GM19035 (cell line): ENCODE measurements around the gene IFRD2.

Experiments used
- ATAC-seq: cut with Tn5 transposase; IDR thresholded peaks from one replicate; pipeline ENCODE4 v1.9.1; 2021; ENCODE audit not compliant: unreplicated experiment

IFRD2 gene, protein sequence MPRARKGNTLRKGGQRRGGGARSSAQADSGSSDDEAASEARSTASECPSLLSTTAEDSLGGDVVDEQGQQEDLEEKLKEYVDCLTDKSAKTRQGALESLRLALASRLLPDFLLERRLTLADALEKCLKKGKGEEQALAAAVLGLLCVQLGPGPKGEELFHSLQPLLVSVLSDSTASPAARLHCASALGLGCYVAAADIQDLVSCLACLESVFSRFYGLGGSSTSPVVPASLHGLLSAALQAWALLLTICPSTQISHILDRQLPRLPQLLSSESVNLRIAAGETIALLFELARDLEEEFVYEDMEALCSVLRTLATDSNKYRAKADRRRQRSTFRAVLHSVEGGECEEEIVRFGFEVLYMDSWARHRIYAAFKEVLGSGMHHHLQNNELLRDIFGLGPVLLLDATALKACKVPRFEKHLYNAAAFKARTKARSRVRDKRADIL

DNA sequence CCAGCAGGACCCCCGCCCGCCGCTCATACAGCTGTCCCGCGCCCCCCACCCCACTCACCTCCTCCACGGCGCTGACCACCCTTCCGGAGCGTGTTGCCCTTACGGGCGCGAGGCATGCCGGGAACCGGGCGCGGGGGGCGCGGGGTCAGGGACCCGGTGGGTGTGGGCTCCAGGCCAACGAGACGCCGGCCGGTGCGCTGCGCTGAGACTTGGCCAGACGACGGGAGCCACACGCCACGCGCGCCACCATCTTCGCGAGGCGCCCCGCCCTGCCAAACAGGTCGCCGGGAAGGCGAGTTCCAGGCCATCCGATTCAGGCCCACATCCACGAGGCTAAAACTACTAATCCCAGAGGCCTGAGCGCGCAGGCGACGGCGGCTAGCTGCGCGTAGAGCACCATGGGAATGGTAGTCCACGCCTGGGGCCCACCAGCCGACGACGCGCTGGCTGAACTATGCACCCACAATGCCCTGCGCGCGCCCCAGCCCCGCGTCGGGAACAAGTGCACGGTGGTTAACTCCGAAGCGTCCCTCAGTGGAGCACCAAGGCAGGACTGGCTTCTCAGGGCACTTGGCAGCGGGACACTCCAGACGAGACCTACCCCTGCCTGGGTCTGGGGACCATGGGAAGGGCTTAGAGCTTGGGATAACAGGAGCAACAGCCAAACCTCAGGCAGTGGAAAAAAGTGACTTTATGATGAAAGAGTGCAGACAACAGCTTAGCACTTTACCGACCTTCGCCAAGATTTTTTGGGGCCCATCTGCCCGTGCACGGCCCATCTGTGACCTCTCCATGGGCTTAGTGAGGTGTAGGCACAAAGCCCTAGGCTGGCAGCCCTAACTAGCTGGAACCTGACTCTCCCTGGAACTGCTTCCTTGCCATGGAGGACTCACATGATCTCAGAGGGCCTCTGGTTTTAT is at the start of gene IFRD2:
IFRD2 (minus strand) TSS at position 271 of the 920 bp plus-strand sequence; CDS start at position 116, 155 bp downstream.
- ATAC-seq: peak; percentile 94

DNA sequence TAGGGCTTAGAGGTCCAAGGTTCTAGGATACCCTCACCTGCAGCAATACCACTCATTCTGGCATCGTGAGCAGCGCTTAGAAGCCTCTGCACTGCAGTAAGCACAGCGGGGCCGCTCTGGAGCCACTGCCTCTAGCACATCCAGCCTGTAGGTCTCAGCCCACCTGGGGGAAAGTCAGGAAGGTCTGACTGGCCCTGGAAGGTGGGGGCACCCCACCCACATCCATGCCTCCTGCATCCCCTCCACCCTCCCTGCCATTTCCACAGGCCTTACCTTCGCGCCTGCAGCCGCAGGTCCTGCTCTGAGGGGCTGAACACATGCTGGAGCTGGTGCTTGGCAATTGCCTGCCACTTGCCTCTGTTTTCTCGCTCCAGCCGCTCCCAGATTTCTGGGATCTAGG is 49.3 kb upstream of the IFRD2 start:
- ATAC-seq: no peak

DNA sequence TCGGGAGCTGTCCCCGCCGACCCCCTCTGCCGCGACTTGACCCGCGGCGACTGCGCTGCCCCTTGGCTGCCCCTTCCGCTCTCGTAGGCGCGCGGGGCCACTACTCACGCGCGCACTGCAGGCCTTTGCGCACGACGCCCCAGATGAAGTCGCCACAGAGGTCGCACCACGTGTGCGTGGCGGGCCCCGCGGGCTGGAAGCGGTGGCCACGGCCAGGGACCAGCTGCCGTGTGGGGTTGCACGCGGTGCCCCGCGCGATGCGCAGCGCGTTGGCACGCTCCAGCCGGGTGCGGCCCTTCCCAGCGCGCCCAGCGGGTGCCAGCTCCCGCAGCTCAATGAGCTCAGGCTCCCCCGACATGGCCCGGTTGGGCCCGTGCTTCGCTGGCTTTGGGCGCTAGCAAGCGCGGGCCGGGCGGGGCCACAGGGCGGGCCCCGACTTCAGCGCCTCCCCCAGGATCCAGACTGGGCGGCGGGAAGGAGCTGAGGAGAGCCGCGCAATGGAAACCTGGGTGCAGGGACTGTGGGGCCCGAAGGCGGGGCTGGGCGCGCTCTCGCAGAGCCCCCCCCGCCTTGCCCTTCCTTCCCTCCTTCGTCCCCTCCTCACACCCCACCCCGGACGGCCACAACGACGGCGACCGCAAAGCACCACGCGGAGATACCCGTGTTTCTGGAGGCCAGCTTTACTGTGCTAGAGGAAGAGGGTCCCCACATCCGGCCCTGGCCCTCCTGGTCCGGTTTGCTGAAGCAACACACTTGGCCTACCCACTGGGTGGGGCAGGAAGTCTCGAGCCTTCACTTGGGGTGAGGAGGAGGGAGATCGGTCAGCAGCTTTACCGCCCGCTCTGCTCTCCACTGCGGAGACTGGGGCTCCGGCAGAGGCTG is 48.5 kb upstream of the IFRD2 start, which contains the start of gene RASSF1:
RASSF1 (minus strand) TSS at position 389 of the 882 bp plus-strand sequence; CDS start at position 358, 31 bp downstream.
- no peak for ATAC-seq

DNA sequence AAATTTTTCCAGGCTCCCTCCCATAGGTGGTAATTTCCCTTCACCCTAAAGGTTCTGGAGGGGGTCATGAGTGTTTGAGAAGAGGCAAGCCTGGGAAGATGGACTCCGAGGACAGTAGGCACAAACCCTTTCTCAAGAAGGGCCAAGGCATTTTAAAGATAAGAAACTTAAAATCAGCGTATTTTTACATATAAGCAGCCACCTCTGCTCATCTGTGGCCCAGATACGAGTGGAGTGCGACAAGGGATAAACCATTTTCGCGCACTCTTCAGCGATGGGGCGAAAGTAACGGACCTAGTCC is 47.9 kb upstream of the IFRD2 start:
- no peak for ATAC-seq

DNA sequence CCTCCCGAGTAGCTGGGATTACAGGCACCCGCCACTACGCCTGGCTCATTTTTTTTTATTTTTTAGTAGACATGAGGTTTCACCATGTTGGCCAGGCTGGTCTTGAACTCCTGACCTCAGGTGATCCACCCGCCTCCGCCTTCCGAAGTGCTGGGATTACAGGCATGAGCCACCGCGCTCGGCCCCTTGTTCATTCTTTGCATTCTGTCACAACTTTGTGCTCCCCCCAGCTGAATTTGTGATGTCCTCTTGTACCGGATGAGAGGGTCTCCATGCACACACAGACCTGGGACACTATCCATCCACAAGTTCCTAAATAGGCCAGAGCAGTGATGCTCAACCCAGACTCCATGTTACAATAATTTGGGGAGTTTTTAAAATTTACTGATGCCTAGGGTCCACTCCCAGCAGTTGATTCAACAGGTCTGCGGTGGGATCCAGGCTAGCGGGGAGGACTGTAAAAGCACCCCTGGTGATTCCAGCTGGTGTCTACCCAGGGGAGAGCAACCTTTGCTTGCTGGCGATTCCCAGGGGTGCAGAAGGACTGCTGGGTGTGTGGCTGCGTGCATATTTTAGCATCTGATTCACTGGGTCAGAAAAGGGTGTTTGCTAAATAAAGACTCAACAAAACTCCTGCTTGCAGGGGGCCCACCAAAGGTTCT is 47.4 kb upstream of the IFRD2 start:
- ATAC-seq: no peak

DNA sequence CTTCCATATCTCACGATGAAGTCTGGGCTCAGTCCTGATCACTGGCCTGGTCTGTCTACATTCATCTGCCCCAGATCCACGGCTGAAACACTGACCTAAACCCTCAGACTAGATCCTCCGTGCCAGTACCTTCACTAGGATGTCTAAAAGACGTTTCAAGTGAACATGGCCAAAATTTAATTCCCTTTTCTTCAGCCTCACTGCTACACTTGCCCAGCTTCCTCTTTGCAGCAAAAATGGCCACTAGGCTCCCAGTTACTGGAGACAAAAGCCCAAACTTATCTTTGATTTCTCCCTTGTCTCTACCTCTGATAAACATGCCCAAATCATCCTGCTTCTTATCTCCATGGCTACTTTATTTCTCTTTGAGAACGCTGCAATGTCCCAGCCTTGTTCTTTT is 46.7 kb upstream of the IFRD2 start:
- no peak for ATAC-seq

DNA sequence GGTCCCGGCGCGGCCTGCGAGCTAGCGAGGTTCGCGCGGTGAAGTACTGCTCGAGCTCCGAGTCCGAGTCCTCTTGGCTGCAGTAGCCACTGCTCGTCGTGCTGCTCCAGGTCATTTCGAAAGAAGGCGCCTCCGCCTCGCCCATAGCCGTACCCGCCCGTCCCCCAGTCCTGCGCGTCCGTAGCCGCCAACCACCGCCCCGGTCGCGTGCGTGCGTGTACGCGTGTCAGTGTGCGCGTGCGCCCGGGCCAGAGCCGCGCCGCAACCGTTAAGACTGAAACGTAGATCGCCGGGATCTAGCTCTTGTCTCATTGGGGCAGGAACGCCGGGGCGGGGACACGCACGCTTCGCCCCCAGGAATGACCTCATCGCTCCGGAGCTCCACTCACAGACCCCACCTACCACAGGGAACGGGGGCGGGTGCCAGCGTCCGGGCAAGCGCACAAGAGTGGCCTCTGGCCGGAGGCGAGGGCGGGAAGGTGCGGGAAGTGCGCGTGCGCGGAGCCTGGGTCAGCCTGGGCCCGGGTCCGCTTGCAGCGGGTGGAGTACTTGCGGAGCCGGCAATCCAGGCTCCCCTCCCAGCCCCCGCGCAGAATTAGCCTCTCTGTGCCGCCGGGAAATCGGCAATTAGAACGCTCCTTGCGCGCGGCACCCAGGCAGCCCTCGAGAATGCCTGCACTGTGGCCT is 45.1 kb upstream of the IFRD2 start:
- peak; percentile 78 for ATAC-seq

DNA sequence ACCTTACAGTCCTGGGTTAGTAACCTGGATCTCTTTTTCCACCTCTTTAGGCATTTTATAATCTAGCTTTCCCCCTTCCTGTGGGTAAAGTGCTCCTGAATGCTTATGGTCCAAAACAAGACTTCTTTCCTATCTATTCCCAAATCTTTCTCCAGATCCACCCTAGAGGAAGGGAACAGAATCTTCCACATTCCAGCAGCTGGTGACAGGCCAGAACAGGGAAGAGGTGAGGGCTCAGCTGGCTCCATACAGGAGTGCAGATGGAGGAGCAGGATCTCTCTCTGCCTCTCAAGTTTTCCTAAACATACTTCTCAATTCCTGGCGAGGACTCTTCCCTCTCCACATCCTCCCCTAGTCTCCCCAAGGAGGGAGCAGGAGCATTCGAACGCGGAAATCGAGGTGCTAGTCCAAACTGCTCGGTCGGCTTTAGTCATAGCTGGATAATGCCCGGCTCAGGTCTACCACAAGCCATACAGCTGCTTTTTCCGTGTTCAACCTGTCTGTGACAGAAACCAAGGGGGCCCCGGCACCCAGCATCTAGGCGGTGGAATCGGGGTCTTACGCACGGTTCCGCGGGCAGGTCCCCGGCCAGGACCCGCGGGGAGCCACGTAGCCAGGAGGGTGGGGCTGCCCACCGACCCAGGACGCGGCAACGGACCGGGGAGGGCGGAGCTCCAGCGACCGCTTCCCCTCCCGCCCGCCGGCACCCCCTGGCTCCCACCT is 44.4 kb upstream of the IFRD2 start:
- peak; percentile 39 for ATAC-seq

DNA sequence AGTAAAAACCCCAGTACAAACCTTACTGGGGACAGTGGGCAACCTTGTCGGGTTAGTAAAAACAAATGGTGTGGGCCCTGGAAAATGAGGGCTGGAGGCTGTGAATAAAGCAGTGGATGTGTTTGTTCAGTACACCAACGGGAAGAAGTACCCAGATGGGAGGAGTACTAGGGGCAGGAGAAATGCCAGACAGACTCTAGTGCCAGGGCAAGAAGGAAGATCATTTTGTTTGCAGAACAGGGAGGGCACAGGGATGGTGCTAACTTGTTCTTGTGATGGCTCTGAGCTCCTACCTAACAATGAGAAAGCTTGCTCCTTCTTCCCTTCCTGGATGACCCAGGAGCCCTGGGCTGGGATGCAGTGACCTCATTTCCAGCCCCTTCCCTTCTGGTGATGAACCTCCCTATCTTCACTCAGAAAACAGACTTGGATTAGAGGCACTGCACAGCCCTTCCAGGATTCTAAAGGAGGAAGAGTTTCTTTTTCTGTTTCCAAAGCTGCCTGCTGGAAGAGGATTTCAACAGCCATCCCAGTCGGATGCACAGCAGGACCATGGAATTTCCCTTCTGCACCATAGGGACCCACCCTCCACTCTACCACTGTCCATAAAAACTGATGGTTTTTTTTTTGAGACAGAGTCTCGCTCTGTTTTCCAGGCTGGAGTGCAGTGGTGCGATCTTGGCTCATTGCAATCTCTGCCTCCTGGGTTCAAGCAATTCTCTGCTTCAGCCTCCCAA is 42.3 kb upstream of the IFRD2 start:
- ATAC-seq: no peak

DNA sequence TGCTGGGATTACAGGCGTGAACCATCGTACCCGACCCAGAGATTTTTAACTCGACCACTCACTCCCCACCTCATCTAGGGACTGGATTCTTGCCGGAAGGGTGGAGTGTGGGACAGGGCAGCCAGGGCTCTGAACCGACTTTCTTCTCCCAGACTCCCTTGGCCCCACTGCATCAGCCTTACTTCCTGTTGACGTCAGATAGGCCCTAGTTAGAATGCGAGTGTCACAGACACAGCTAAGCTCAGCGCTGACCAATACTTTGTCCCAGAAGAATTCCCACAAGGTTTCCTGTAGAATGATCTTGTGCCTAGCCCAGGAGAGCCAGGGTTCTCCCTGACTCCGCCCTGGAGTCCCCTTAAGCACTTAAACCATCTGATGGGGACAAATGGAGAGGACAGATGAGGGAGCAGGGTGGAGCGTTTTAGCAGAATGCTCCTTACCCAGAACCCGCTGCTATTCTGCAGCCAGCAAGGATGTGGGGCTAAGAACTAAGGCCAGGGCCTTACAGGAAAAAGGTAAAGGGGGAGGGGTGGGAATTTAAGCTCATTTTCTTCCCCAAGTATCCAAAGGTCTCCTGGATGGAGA is 41.6 kb upstream of the IFRD2 start:
- ATAC-seq: no peak

DNA sequence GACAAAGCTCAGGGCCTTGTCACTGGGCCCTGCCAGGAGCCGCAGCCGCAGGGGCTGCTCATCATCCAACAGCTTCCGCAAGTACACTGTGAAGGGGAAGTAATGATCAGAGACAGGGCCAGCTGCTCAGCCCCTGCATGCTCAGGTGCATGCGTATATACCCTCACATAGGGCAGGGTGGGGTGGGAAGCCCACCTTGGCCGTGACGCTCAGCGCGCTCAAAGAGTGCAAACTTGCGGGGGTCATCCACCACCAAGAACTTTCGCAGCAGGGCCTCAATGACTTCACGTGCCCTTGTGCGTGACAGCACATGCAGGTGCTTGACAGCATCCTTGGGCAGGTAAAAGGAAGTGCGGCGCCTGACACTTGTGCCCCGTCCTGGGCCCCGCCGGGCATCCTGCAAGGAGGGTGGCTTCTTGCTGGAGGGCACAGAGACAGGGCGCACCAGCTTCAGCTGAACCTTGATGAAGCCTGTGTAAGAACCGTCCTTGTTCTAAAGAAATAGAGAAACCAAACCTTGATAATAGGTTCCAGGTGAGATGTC is 39.2 kb upstream of the IFRD2 start:
- no peak for ATAC-seq

DNA sequence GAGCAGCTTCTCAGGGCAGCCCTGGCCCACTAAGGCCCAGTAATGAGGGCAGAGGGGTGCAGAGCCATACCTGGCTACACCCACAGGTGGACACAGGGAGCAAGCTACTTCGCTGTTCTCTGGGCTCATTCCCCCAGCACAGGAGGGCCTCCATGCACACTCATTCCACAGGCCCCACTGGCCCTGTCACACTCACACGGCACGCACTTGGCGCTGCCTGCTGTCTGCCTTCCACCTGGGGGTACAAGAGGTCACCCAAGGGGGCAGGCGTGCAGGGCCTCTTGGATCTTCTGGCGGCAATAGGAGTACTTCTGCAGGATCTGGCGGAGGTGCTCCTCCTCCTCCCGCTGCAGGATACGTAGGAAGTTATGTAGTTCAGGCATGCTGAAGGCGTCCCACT is 38.1 kb upstream of the IFRD2 start:
- ATAC-seq: no peak

DNA sequence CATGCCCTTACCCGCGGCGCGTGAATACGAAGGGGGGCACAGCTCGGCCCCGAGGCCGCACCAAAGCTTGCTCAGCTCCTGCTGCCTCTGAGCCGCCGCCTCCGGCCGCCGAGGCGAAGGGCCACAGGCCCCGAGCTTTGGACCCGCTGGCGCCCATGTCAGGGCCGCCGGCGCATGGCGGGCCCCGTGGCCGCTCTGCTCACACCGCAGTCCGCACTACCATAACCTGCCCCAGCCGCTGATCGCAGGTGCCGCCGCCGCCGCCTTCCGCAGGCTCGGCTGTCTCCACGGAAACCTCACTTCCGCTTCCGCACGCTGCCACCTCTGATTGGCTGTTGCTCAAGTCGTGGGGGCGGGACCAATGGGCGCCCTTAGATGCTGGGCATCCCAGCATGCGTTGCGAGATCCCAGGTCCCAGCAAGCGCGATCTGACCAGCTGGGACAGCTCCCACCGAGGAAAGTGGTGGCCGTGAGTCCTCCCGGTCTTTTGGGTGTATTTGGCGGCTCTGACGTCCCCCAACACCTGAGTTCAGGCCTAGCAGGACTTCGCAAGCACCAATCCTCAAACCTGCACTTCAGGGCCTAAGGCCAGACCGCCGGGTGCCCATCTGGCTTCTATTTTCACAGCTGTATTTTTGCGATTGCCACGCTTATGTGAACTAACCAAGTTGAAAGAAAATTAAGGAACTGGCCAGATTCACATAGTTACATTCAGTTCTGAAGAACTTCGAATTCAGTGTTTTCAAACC is 35.9 kb upstream of the IFRD2 start, which contains the start of gene TUSC2:
TUSC2 (minus strand) TSS at position 281 of the 749 bp plus-strand sequence; CDS start at position 157, 124 bp downstream.
- ATAC-seq: peak; percentile 83

DNA sequence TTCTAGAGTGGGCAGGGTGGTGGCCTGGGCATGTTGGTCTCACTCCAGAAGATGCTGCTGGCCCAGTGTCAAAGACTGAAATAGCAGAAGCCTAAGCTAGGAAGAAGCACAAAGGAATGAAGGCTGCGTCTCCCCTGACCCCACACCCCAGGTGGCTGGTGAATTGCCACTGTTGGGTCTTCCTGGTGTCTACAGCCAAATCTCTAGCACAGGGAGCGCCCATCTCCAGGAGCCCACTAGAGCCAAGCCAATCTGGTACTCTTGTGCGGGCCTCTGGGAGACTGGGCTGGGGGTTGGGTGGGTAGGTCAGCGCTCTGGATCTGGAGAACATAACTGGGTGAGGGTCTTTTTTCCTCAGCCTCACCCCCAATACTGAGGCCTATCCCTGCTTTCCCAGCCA is 34.9 kb upstream of the IFRD2 start:
- ATAC-seq: no peak

DNA sequence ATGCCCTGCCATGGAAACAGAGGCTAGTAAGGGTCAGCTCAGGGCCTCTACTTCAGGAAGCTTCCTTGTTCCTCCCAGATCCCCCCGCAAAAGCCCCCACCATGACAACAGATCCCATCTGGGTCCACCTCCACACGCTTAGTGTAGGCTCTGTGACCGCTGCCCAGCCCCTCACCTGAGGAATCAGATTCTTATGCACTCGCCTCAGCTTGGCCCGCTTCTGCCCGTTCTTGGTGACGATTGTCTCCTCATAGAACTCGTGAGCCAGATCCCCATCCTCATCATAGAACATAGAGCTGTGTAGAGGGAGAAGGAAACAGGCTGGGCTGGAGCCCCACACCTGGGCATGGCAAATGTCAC is 33.9 kb upstream of the IFRD2 start:
- ATAC-seq: no peak

DNA sequence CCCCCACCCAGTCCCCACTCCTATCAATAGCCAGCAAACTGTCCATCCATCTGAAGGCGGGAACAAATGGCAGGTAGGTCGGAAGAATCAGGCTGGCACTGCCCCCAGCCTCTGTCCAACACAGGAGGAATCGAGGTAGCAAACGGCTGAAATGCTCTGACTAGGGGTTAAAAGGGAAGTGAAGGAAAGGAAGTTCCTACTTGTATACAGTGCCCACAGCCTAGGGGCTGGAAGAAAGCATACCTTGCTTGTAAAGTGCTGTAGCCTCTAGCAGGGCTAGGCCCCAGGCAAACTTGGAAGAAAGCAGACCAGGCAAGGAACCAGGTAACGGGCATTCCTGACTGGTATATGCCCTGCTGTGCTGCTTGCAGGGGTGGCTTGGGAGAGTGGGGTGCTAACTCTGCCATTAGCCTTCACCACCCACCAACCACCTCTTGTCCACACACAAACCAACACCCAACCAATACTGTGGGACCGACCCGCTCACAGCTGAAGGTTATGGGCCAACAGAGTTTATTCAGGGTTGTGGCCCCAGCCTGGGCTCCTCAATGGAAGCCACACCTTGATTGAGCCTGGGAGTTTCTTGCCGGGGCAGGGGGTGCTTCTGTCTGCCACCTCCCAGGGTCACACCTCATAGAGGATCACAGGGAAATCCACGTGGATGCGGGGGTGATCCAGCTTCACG is 33.4 kb upstream of the IFRD2 start:
- ATAC-seq: no peak

DNA sequence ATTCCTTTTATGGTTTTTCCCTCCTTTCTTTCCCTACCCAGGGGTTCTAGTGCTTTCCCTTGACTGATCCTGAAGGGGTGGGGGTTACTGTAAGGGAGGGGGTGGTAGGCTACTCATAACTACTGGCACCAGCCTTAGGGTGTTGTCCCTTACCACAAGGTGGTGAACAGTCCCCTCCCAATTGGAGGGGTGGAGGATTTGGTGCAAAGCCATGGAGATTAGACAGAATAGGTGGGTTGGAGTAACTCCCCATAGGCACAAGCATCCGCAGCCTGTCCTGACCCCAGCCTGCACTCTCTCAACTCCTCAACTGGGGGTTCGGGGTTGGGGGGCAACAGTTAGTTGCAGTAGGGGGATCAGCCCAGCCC is 32.9 kb upstream of the IFRD2 start:
- ATAC-seq: no peak
